Stimulated activated CD8-positive, alpha-beta memory T cell treated with anti-CD3 and anti-CD28 coated beads, Interleukin-7, amount 100 ng/mL, for 24 hours (primary cell): ENCODE results near the gene DVL1.
"Not testable (repeated sequence)": the region's sequence is repeated elsewhere in the genome, so short reads cannot be mapped to it uniquely, and the experiment has no call there.

ENCODE experiments used
- DNase-seq: peaks from one replicate; pipeline ENCODE4 v3.0.0-alpha.2; 2020; ENCODE audit warnings: low read depth

The DVL1 gene

GRCh38 chr1:1373051-1373814 lies 24.0 kb upstream of the DVL1 start:
- no peak for DNase-seq

GRCh38 chr1:1371746-1372711 lies 22.8 kb upstream of the DVL1 start:
- DNase-seq, result peak; percentile 75

- DNase-seq, result no peak
These were observed 22.1 kb upstream of the DVL1 start for GRCh38 chr1:1371364-1371745.

GRCh38 chr1:1370771-1371300 lies 21.6 kb upstream of the DVL1 start:
- no peak for DNase-seq

- not testable (repeated sequence) for DNase-seq
These were observed 20.9 kb upstream of the DVL1 start for GRCh38 chr1:1370094-1370493.

- DNase-seq, result no peak
These were observed 18.1 kb upstream of the DVL1 start for GRCh38 chr1:1367315-1367714.

- DNase-seq, result no peak
These were observed 17.5 kb upstream of the DVL1 start for GRCh38 chr1:1366699-1367066.

- no peak for DNase-seq
These were observed 16.9 kb upstream of the DVL1 start for GRCh38 chr1:1365875-1366698.

GRCh38 chr1:1364266-1364665 lies 15.0 kb upstream of the DVL1 start:
- DNase-seq, result no peak

GRCh38 chr1:1361982-1362423 lies 12.8 kb upstream of the DVL1 start:
- DNase-seq, result no peak

GRCh38 chr1:1361233-1361981 lies 12.2 kb upstream of the DVL1 start:
- DNase-seq, result no peak

GRCh38 chr1:1360506-1361169 lies 11.4 kb upstream of the DVL1 start:
- no peak for DNase-seq

- no peak for DNase-seq
These were observed 10.6 kb upstream of the DVL1 start for GRCh38 chr1:1359664-1360468.

- DNase-seq, result no peak
These were observed 10.1 kb upstream of the DVL1 start for GRCh38 chr1:1359308-1359663.

- no peak for DNase-seq
These were observed 9.4 kb upstream of the DVL1 start, which contains the start of gene MXRA8 for GRCh38 chr1:1358433-1359271. Gene MXRA8, minus strand, starts transcription at chr1:1358555. Its CDS starts 51 bp downstream, at chr1:1358504.

GRCh38 chr1:1357871-1358432 lies 8.7 kb upstream of the DVL1 start:
- no peak for DNase-seq

- DNase-seq, result no peak
These were observed 7.7 kb upstream of the DVL1 start for GRCh38 chr1:1356796-1357401.

GRCh38 chr1:1356166-1356795 lies 7.1 kb upstream of the DVL1 start:
- no peak for DNase-seq
